ENCODE data around the gene LHFPL2. TPM values are rescaled to one million over a fixed set of nuclear protein-coding genes. Genes with fewer than 3 reads are reported as not detected.

LHFPL2 gene
- total and polyA plus RNA-seq, 2 donors (not counting 1 experiment from before 2014, with no cell fraction given), result 3.8 to 35.5 TPM

DNA sequence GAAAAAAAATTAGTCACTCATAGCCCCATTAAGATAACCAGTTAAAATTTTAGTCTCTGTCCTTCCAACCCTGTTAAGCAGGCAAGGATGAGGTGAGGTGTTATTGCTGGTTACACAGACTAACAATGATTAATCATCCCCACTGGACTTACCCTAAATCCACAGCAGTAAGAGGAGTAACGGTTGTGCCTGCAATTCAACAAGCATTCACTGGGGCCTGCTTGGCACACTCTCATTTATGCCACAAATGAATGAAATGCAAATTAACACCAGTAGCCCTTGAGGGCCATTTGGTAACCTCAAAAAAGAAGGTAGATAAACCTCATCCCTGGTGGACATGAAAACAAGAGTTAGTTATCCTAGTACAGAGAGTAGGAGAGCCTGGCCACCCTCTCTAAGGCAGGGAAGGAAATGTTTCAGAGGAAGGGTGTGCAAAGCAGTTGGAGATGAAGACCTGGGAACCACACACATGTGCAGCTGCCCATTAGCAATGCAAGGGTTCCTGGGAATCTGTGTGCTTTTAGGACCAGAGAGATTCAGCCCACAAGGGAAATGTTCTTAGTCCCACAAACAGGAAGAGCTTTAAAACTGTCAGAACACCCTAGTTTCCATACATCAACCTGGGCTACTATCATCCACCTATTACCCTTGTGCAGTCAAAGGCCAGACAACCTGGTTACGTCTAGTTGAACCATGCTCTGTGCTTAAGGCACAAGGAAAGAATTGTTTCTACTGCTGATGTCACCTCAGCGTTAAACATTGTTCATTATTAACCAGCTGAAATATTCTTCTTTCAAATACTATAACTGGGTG is 7.7 kb downstream of the LHFPL2 start:
- H3K4me1 Mint-ChIP-seq, result peaks cover 36% of the 10 kb centered on the region
- CTCF ChIA-PET, result interaction anchor here (1.2 kb wide), 1 partner anchor 11 kb away, joined by 3 read pairs; no protein-coding TSS in a partner anchor
- no peak for ATAC-seq (ENCODE audit: low read depth)
- Histone ChIP-seq H3K4me3 (ENCODE audit: control extremely low read depth in 1 of 5, extremely low read depth in 1 of 5, insufficient read depth in 1 of 5, low read depth in 2 of 5, low read length in 4 of 5) (no peak overlapping the region), H3K9me3 (ENCODE audit: control extremely low read depth in 1 of 3, control insufficient read depth in 2 of 3, insufficient read depth in 1 of 3, low read length in 2 of 3) (no peaks in the 10 kb centered on the region), H3K27ac (ENCODE audit: low read length in 2 of 2) (no peak overlapping the region), H3K9ac (ENCODE audit: low read length) (no peak overlapping the region), H2AFZ (ENCODE audit: insufficient read depth, low read depth, low read length, poor library complexity, severe bottlenecking) (no peak overlapping the region), H3K36me3 (replicated peaks in 1 of 2; ENCODE audit: control extremely low read depth in 1 of 2, control insufficient read depth in 1 of 2, extremely low read depth in 1 of 2, insufficient read depth in 2 of 2, low read length in 1 of 2) (peaks cover 0 to 3% of the 10 kb centered on the region in 2 experiments), H4K20me1 (ENCODE audit: control insufficient read depth, insufficient read depth, low read length, poor library complexity, severe bottlenecking) (no peaks in the 10 kb centered on the region), H3K27me3 (replicated peaks in 1 of 4; ENCODE audit: control extremely low read depth in 1 of 4, control insufficient read depth in 3 of 4, insufficient read depth in 4 of 4, low read length in 3 of 4) (peaks cover 0 to 2% (median under 1%) of the 10 kb centered on the region in 4 experiments), H3K79me2 (ENCODE audit: control insufficient read depth, insufficient read depth, low read length) (peaks cover 38% of the 10 kb centered on the region), H3K4me1 (ENCODE audit: control insufficient read depth in 2 of 2, insufficient read depth in 2 of 2, low read length in 2 of 2) (peaks cover 7% of the 10 kb centered on the region in 2 donors), H3K4me2 (replicated peaks; ENCODE audit: low read depth, low read length, poor library complexity, severe bottlenecking) (no peak overlapping the region)
- TF ChIP-seq EZH2 (IDR thresholded peaks at IDR 0.05; ENCODE audit: borderline replicate concordance, insufficient read depth, low read depth, low read length, poor library complexity, severe bottlenecking), result no peak
- TF ChIP-seq, protein P1, sequence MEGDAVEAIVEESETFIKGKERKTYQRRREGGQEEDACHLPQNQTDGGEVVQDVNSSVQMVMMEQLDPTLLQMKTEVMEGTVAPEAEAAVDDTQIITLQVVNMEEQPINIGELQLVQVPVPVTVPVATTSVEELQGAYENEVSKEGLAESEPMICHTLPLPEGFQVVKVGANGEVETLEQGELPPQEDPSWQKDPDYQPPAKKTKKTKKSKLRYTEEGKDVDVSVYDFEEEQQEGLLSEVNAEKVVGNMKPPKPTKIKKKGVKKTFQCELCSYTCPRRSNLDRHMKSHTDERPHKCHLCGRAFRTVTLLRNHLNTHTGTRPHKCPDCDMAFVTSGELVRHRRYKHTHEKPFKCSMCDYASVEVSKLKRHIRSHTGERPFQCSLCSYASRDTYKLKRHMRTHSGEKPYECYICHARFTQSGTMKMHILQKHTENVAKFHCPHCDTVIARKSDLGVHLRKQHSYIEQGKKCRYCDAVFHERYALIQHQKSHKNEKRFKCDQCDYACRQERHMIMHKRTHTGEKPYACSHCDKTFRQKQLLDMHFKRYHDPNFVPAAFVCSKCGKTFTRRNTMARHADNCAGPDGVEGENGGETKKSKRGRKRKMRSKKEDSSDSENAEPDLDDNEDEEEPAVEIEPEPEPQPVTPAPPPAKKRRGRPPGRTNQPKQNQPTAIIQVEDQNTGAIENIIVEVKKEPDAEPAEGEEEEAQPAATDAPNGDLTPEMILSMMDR (IDR thresholded peaks at IDR 0.05), result no peak
- 100% methylated on average over 1 of the region's 3 CpGs for WGBS (ENCODE audit: insufficient coverage)
- POLR2A ChIA-PET, result interaction anchor here (0.7 kb wide), 1 partner anchor 11 kb away, joined by 3 read pairs; no protein-coding TSS in a partner anchor
- no peaks in the 10 kb centered on the region for H3K27me3 Mint-ChIP-seq
- H3K9me3 Mint-ChIP-seq (ENCODE audit: insufficient read depth), result no peaks in the 10 kb centered on the region
- H3K27ac Mint-ChIP-seq, result no peak overlapping the region
- intact Hi-C loops (cut with micrococcal nuclease), result loop anchor here (10.0 kb wide), 1 partner anchor 324 kb away; no protein-coding TSS in a partner anchor
- no peak for DNase-seq
- H3K4me3 Mint-ChIP-seq, result no peak overlapping the region

DNA sequence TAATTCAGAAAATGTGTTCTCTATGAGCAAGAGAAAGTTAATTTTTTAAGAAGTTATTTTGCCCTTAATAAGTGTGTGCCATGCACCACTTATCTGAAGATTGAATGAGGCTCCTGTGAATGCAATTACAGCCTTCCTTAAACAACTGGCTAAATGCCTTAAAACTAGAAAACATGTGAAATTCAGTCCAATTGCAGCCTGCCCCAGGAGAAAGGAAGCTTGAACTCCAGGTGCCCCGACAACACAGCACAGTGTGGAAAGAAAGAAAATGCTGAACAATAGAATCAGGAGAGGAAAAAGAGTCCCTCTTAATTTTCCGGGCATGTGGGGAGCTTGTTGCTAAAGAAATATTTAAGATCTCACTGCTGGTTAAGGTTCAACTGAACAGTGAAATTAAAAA is 8.8 kb downstream of the LHFPL2 start:
- H3K79me2 ChIP-seq (ENCODE audit: control insufficient read depth, insufficient read depth, low read length), result peaks cover 39% of the 10 kb centered on the region

More for the DNA sequence above, 8.8 kb downstream of the LHFPL2 start:
- Mint-ChIP-seq H3K27ac (no peak overlapping the region), H3K4me3 (no peak overlapping the region), H3K4me1 (peaks cover 37% of the 10 kb centered on the region), H3K9me3 (ENCODE audit: insufficient read depth) (no peaks in the 10 kb centered on the region), H3K27me3 (no peaks in the 10 kb centered on the region)
- ChIA-PET POLR2A (interaction anchor here (0.5 kb wide), 1 partner anchor 69 kb away, joined by 6 read pairs; no protein-coding TSS in a partner anchor), CTCF (interaction anchor here (1.2 kb wide), 1 partner anchor 10 kb away, joined by 3 read pairs; no protein-coding TSS in a partner anchor)
- intact Hi-C loops (cut with micrococcal nuclease), result loop anchor here (10.0 kb wide), 1 partner anchor 325 kb away; no protein-coding TSS in a partner anchor
- Histone ChIP-seq H3K9me3 (ENCODE audit: control extremely low read depth in 1 of 3, control insufficient read depth in 2 of 3, insufficient read depth in 1 of 3, low read length in 2 of 3) (no peaks in the 10 kb centered on the region), H3K4me1 (ENCODE audit: control insufficient read depth in 2 of 2, insufficient read depth in 2 of 2, low read length in 2 of 2) (peaks cover 7% of the 10 kb centered on the region in 2 donors), H4K20me1 (ENCODE audit: control insufficient read depth, insufficient read depth, low read length, poor library complexity, severe bottlenecking) (no peaks in the 10 kb centered on the region), H3K27ac (ENCODE audit: low read length in 2 of 2) (no peak overlapping the region), H2AFZ (ENCODE audit: insufficient read depth, low read depth, low read length, poor library complexity, severe bottlenecking) (no peak overlapping the region), H3K9ac (ENCODE audit: low read length) (no peak overlapping the region), H3K27me3 (replicated peaks in 1 of 4; ENCODE audit: control extremely low read depth in 1 of 4, control insufficient read depth in 3 of 4, insufficient read depth in 4 of 4, low read length in 3 of 4) (no peaks in the 10 kb centered on the region), H3K4me3 (ENCODE audit: control extremely low read depth in 1 of 5, extremely low read depth in 1 of 5, insufficient read depth in 1 of 5, low read depth in 2 of 5, low read length in 4 of 5) (no peak overlapping the region), H3K4me2 (replicated peaks; ENCODE audit: low read depth, low read length, poor library complexity, severe bottlenecking) (no peak overlapping the region), H3K36me3 (replicated peaks in 1 of 2; ENCODE audit: control extremely low read depth in 1 of 2, control insufficient read depth in 1 of 2, extremely low read depth in 1 of 2, insufficient read depth in 2 of 2, low read length in 1 of 2) (peaks cover 0 to 3% of the 10 kb centered on the region in 2 experiments)
- TF ChIP-seq, protein P1 (IDR thresholded peaks at IDR 0.05), result no peak
- TF ChIP-seq EZH2 (IDR thresholded peaks at IDR 0.05; ENCODE audit: borderline replicate concordance, insufficient read depth, low read depth, low read length, poor library complexity, severe bottlenecking), result no peak
- WGBS (ENCODE audit: insufficient coverage), result 100% methylated on average over 1 of the region's 2 CpGs
- DNase-seq (no peak), ATAC-seq (ENCODE audit: low read depth) (no peak)
